GM21786 (cell line): ENCODE data around the gene MYCBP2.
A peak's percentile ranks its signal among the peaks of the same experiment; 100 is the strongest.
"Not testable (repeated sequence)": the region's sequence is repeated elsewhere in the genome, so short reads cannot be mapped to it uniquely, and the experiment has no call there.

Experiments
- ATAC-seq: cut with Tn5 transposase; IDR thresholded peaks from one replicate; pipeline ENCODE4 v1.9.1; 2021; ENCODE audit not compliant: unreplicated experiment

MYCBP2 gene

GRCh38 chr13:77326905-77327604, at the start of gene MYCBP2:
TSS of gene MYCBP2 (minus strand) at chr13:77327094. CDS start at chr13:77326775, 319 bp downstream.
- peak; percentile 43 for ATAC-seq

- ATAC-seq: no peak
These were observed 48.7 kb upstream of the MYCBP2 start for GRCh38 chr13:77375560-77376108.

GRCh38 chr13:77374786-77375185, 47.9 kb upstream of the MYCBP2 start:
- ATAC-seq: peak; percentile 75

GRCh38 chr13:77374339-77374738, 47.4 kb upstream of the MYCBP2 start:
- no peak for ATAC-seq

GRCh38 chr13:77373502-77373901, 46.6 kb upstream of the MYCBP2 start:
- no peak for ATAC-seq

- ATAC-seq: no peak
These were observed 45.4 kb upstream of the MYCBP2 start for GRCh38 chr13:77372275-77372674.

GRCh38 chr13:77370888-77371287, 44.0 kb upstream of the MYCBP2 start:
- ATAC-seq: no peak

GRCh38 chr13:77362166-77362565, 35.3 kb upstream of the MYCBP2 start:
- ATAC-seq: no peak

GRCh38 chr13:77360032-77360685, 33.3 kb upstream of the MYCBP2 start:
- ATAC-seq: peak; percentile 45

GRCh38 chr13:77359171-77359570, 32.3 kb upstream of the MYCBP2 start:
- ATAC-seq: no peak

- no peak for ATAC-seq
These were observed 31.1 kb upstream of the MYCBP2 start for GRCh38 chr13:77358001-77358400.

GRCh38 chr13:77356155-77356554, 29.3 kb upstream of the MYCBP2 start:
- ATAC-seq: no peak

GRCh38 chr13:77353995-77354394, 27.1 kb upstream of the MYCBP2 start:
- no peak for ATAC-seq

- ATAC-seq: no peak
These were observed 24.4 kb upstream of the MYCBP2 start for GRCh38 chr13:77351315-77351714.

- ATAC-seq: no peak
These were observed 23.9 kb upstream of the MYCBP2 start for GRCh38 chr13:77350811-77351210.

GRCh38 chr13:77349365-77349764, 22.5 kb upstream of the MYCBP2 start:
- no peak for ATAC-seq

GRCh38 chr13:77347351-77347750, 20.5 kb upstream of the MYCBP2 start:
- ATAC-seq: not testable (repeated sequence)

GRCh38 chr13:77345150-77345780, 18.4 kb upstream of the MYCBP2 start:
- peak; percentile 71 for ATAC-seq

GRCh38 chr13:77343841-77344240, 16.9 kb upstream of the MYCBP2 start:
- no peak for ATAC-seq

GRCh38 chr13:77339408-77339807, 12.5 kb upstream of the MYCBP2 start:
- peak; percentile 62 for ATAC-seq

GRCh38 chr13:77338961-77339401, 12.1 kb upstream of the MYCBP2 start:
- peak; percentile 71 for ATAC-seq

- peak; percentile 36 for ATAC-seq
These were observed 11.4 kb upstream of the MYCBP2 start for GRCh38 chr13:77338329-77338728.
